Astrocyte (in vitro differentiated cells and primary cell): ENCODE data around the gene URGCP. TPM values are rescaled to one million over a fixed set of nuclear protein-coding genes. Genes with fewer than 3 reads are reported as not detected.

ENCODE experiments used
- DNase-seq: peaks from one replicate; pipeline ENCODE4 v3.0.0-alpha.2; 2010; ENCODE audit warnings: low read depth
- FAIRE-seq: peaks from 2 replicates; lab custom pipeline; 2011; peaks lifted over from hg19 to GRCh38; lab: Jason Lieb, UNC
- H2AFZ ChIP-seq: 2 replicates; pipeline ENCODE4 v1.6.0; 2012; ENCODE audit warnings: low read depth, low read length, inconsistent platforms
- H3K27ac ChIP-seq: 2 replicates; pipeline ENCODE4 v1.5.1; 2011; ENCODE audit warnings: low read depth, low read length, inconsistent platforms
- H3K27me3 ChIP-seq: 2 replicates; pipeline ENCODE4 v1.6.0; 2011; ENCODE audit warnings: low read length, inconsistent platforms; ENCODE audit not compliant: insufficient read depth
- H3K36me3 ChIP-seq: 2 replicates; pipeline ENCODE4 v1.5.1; 2011; ENCODE audit warnings: low read length, inconsistent platforms; ENCODE audit not compliant: insufficient read depth
- H3K4me1 ChIP-seq: 2 replicates; pipeline ENCODE4 v1.5.1; 2011; ENCODE audit warnings: low read length, inconsistent platforms; ENCODE audit not compliant: insufficient read depth
- H3K4me2 ChIP-seq: 2 replicates; pipeline ENCODE4 v1.6.0; 2012; ENCODE audit warnings: low read length, inconsistent platforms
- H3K4me3 ChIP-seq: 2 replicates; pipeline ENCODE4 v1.5.1; 2011; ENCODE audit warnings: low read depth, mild to moderate bottlenecking, low read length, inconsistent platforms; ENCODE audit not compliant: insufficient read depth
- H3K79me2 ChIP-seq: 2 replicates; pipeline ENCODE4 v1.6.0; 2012; ENCODE audit warnings: mild to moderate bottlenecking, low read length, inconsistent platforms; ENCODE audit not compliant: insufficient read depth
- H3K9ac ChIP-seq: 2 replicates; pipeline ENCODE4 v1.6.0; 2012; ENCODE audit warnings: mild to moderate bottlenecking, low read length, inconsistent platforms
- H3K9me3 ChIP-seq: 2 replicates; pipeline ENCODE4 v1.5.1; 2012; ENCODE audit warnings: low read depth, mild to moderate bottlenecking, low read length, inconsistent platforms; ENCODE audit not compliant: insufficient read depth
- H4K20me1 ChIP-seq: 2 replicates; pipeline ENCODE4 v1.6.0; 2012; ENCODE audit warnings: low read length, inconsistent platforms; ENCODE audit not compliant: insufficient read depth
- H3K27ac Mint-ChIP-seq: one replicate; pipeline ENCODE4 v1.8.0; 2021; ENCODE audit warnings: mild to moderate bottlenecking, mixed read lengths; ENCODE audit not compliant: unreplicated experiment
- H3K27me3 Mint-ChIP-seq: one replicate; pipeline ENCODE4 v1.8.0; 2021; ENCODE audit warnings: low read depth, mixed read lengths; ENCODE audit not compliant: unreplicated experiment
- H3K36me3 Mint-ChIP-seq: one replicate; pipeline ENCODE4 v1.8.0; 2021; ENCODE audit warnings: low read depth, mixed read lengths; ENCODE audit not compliant: unreplicated experiment
- H3K4me1 Mint-ChIP-seq: one replicate; pipeline ENCODE4 v1.8.0; 2021; ENCODE audit warnings: low read depth, mixed read lengths; ENCODE audit not compliant: unreplicated experiment
- H3K4me3 Mint-ChIP-seq: one replicate; pipeline ENCODE4 v1.8.0; 2021; ENCODE audit warnings: mild to moderate bottlenecking, moderate library complexity, mixed read lengths; ENCODE audit not compliant: unreplicated experiment
- H3K9me3 Mint-ChIP-seq: one replicate; pipeline ENCODE4 v1.8.0; 2021; ENCODE audit warnings: mild to moderate bottlenecking, mixed read lengths; ENCODE audit not compliant: unreplicated experiment
- CTCF ChIP-seq: IDR thresholded peaks from 2 replicates; pipeline ENCODE4 v1.5.1; 2011; ENCODE audit warnings: low read depth, mild to moderate bottlenecking, inconsistent platforms, low read length, moderate library complexity; ENCODE audit not compliant: insufficient read depth
- EZH2 ChIP-seq: IDR thresholded peaks from 2 replicates; pipeline ENCODE4 v1.6.1; 2012; ENCODE audit warnings: mild to moderate bottlenecking, low read length, inconsistent platforms; ENCODE audit not compliant: insufficient read depth
- total RNA-seq: library from RNA; stranded (reverse); gene quantifications from 2 replicates; pipeline ENCODE4 v1.2.1, GENCODE V29; 2021

Gene URGCP
- total RNA-seq, 1 donor from 2014 or later, result 23.0 TPM

- peak overlapping the region; percentile 40 for H3K4me2 ChIP-seq
- FAIRE-seq, result no peak
Measured at GRCh38 chr7:43877968-43878864, 28.2 kb downstream of the URGCP start.

GRCh38 chr7:43876976-43877745 lies 29.2 kb downstream of the URGCP start:
- Histone ChIP-seq H3K4me1 (peaks cover 36% of the 10 kb centered on the region), H3K27ac (no peak overlapping the region), H3K4me3 (no peak overlapping the region), H2AFZ (no peak overlapping the region), H3K9me3 (no peaks in the 10 kb centered on the region), H4K20me1 (no peaks in the 10 kb centered on the region), H3K36me3 (peaks cover 26% of the 10 kb centered on the region), H3K27me3 (no peaks in the 10 kb centered on the region), H3K4me2 (no peak overlapping the region), H3K9ac (no peak overlapping the region), H3K79me2 (peaks cover 16% of the 10 kb centered on the region)
- no peaks in the 10 kb centered on the region for H3K27me3 Mint-ChIP-seq
- H3K36me3 Mint-ChIP-seq, result peaks cover 37% of the 10 kb centered on the region
- H3K4me1 Mint-ChIP-seq, result peaks cover 21% of the 10 kb centered on the region
- peaks cover 3% of the 10 kb centered on the region for H3K9me3 Mint-ChIP-seq
- H3K4me3 Mint-ChIP-seq, result no peak overlapping the region
- FAIRE-seq, result no peak
- H3K27ac Mint-ChIP-seq, result no peak overlapping the region
- DNase-seq, result no peak
- TF ChIP-seq CTCF (no peak), EZH2 (no peak)

More at GRCh38 chr7:43877968-43878864, 28.2 kb downstream of the URGCP start:
- Histone ChIP-seq H3K79me2 (peaks cover 16% of the 10 kb centered on the region), H3K36me3 (peaks cover 26% of the 10 kb centered on the region), H3K4me3 (no peak overlapping the region), H4K20me1 (no peaks in the 10 kb centered on the region), H3K27ac (peak overlapping the region; percentile 73), H3K27me3 (no peaks in the 10 kb centered on the region), H2AFZ (no peak overlapping the region), H3K9ac (no peak overlapping the region), H3K9me3 (no peaks in the 10 kb centered on the region), H3K4me1 (peaks cover 25% of the 10 kb centered on the region)
- no peak overlapping the region for H3K27ac Mint-ChIP-seq
- H3K4me1 Mint-ChIP-seq, result peaks cover 13% of the 10 kb centered on the region
- H3K4me3 Mint-ChIP-seq, result no peak overlapping the region
- no peak for DNase-seq
- TF ChIP-seq EZH2, result no peak
- no peak for TF ChIP-seq CTCF
- peaks cover 33% of the 10 kb centered on the region for H3K36me3 Mint-ChIP-seq
- no peaks in the 10 kb centered on the region for H3K27me3 Mint-ChIP-seq
- H3K9me3 Mint-ChIP-seq, result peaks cover 3% of the 10 kb centered on the region
